Choroid plexus epithelial cell (primary cell): ENCODE measurements around the gene CARF.
A peak's percentile ranks its signal among the peaks of the same experiment; 100 is the strongest.

Experiments used
- DNase-seq: peaks from one replicate; pipeline ENCODE4 v3.0.0-alpha.2; 2010; ENCODE audit warnings: low read depth
- H3K4me3 ChIP-seq: 2 replicates; pipeline ENCODE4 v1.5.1; 2011; ENCODE audit warnings: low read depth, mild to moderate bottlenecking, control low read depth, low read length, moderate library complexity
- CTCF ChIP-seq: conservative IDR thresholded peaks from 2 replicates; pipeline ENCODE4 v1.5.1; 2011; ENCODE audit warnings: low read depth, mild to moderate bottlenecking, control low read depth, inconsistent platforms, low read length, moderate library complexity

CARF gene

GRCh38 chr2:202911512-202912341 lies at the start of gene CARF, which contains the start of gene WDR12:
TSS of gene CARF (plus strand) at chr2:202912275. CDS start at chr2:202941903, 29,628 bp downstream.
TSS of gene WDR12 (minus strand) at chr2:202911673. CDS start at chr2:202911476, 197 bp downstream.
- peak; percentile 96 for DNase-seq
- TF ChIP-seq CTCF: no peak
- H3K4me3 ChIP-seq: peak within 1 kb of the TSS; percentile 73

GRCh38 chr2:202870431-202871299 lies 41.4 kb upstream of the CARF start:
- peak overlapping the region; percentile 68 for H3K4me3 ChIP-seq
- DNase-seq: peak; percentile 67
- TF ChIP-seq CTCF: peak; percentile 73

GRCh38 chr2:202871300-202872141 lies 40.6 kb upstream of the CARF start, which contains the start of gene ICA1L:
TSS of gene ICA1L (minus strand) at chr2:202871766. CDS start at chr2:202829009, 42,757 bp downstream.
- no peak for TF ChIP-seq CTCF
- peak; percentile 48 for DNase-seq
- H3K4me3 ChIP-seq: peak within 1 kb of the TSS; percentile 68

- TF ChIP-seq CTCF: no peak
Measured at GRCh38 chr2:202877699-202878098, 34.4 kb upstream of the CARF start.

GRCh38 chr2:202881570-202881969 lies 30.5 kb upstream of the CARF start:
- DNase-seq: no peak
- H3K4me3 ChIP-seq: no peak overlapping the region
- no peak for TF ChIP-seq CTCF

More at GRCh38 chr2:202877699-202878098, 34.4 kb upstream of the CARF start:
- DNase-seq: no peak
- H3K4me3 ChIP-seq: no peak overlapping the region

GRCh38 chr2:202883987-202884675 lies 27.9 kb upstream of the CARF start:
- DNase-seq: peak; percentile 45
- TF ChIP-seq CTCF: peak; percentile 51
- H3K4me3 ChIP-seq: no peak overlapping the region
